Transverse colon (tissue), 4 donors: ENCODE results near the gene STXBP5L.

Experiments
- CTCF ChIP-seq, 5 experiments: fragments of 200-600 bp in 3 of 5; fragments of 450-650 bp in 2 of 5; sonication (generic) in 3 of 5; IDR thresholded peaks; 1 replicate in 2 of 5; 2 replicates in 3 of 5; pipeline ENCODE4 v1.5.1; 2016 to 2017; ENCODE audit warnings: antibody characterized with exemption in 5 of 5, inconsistent platforms in 3 of 5, mild to moderate bottlenecking in 2 of 5, moderate library complexity in 1 of 5
- POLR2A ChIP-seq: fragments of 450-650 bp; IDR thresholded peaks from one replicate; pipeline ENCODE4 v1.6.1; 2016; ENCODE audit warnings: antibody characterized with exemption, mild to moderate bottlenecking, moderate library complexity
- POLR2AphosphoS5 ChIP-seq, 3 donors: sonication (generic); formaldehyde crosslinking; IDR thresholded peaks; one replicate each; pipeline ENCODE4 v1.6.1; 2016; ENCODE audit warnings: antibody characterized with exemption in 3 of 3

- TF ChIP-seq POLR2A (no peak), CTCF (IDR thresholded peaks at IDR 0.05) (no peak), POLR2AphosphoS5 (IDR thresholded peaks at IDR 0.05) (no peak)
Observed at GRCh38 chr3:121436074-121436473, 528.1 kb downstream of the STXBP5L start.
